ENCODE measurements around the gene MED26.

GRCh38 chr19:16540948-16541347 lies 87.1 kb downstream of the MED26 start:
- TF ChIP-seq POLR2A (IDR thresholded peaks at IDR 0.05; ENCODE audit: low read length) (no peak), GATA1 (IDR thresholded peaks at IDR 0.05; ENCODE audit: low read depth, low read length) (no peak)

Data from erythroblast (primary cell).